Gastrocnemius medialis (tissue), 4 donors: ENCODE results near the gene AGTRAP. TPM values are rescaled to one million over a fixed set of nuclear protein-coding genes. Genes with fewer than 3 reads are reported as not detected.

ENCODE experiments used
- ATAC-seq, 2 donors: fragments of 150-250 bp; one replicate each; pipeline ENCODE4 v1.9.1; 2016
- DNase-seq, 2 donors: peaks; one replicate each; pipeline ENCODE4 v3.0.0-alpha.2; 2019
- H3K27ac ChIP-seq, 4 donors: fragments of 200-600 bp; sonication (generic); 1 replicate in 1 of 4; 2 replicates in 3 of 4; pipeline ENCODE4 v1.5.1; 2016 to 2018; ENCODE audit warnings: mild to moderate bottlenecking in 2 of 4, moderate library complexity in 1 of 4
- H3K27me3 ChIP-seq, 3 donors: fragments of 200-600 bp; sonication (generic) in 2 of 3; 1 replicate in 1 of 3; 2 replicates in 2 of 3; pipeline versions ENCODE4 v1.5.1 to v1.6.0; 2016 to 2019; ENCODE audit warnings: mild to moderate bottlenecking in 1 of 3, moderate library complexity in 1 of 3
- H3K36me3 ChIP-seq, 2 donors: fragments of 200-600 bp; sonication (generic) in 1 of 2; one replicate each; pipeline ENCODE4 v1.5.1; 2017 to 2018
- H3K4me1 ChIP-seq, 2 donors: fragments of 200-600 bp; sonication (generic) in 1 of 2; one replicate each; pipeline ENCODE4 v1.5.1; 2016 to 2017; ENCODE audit warnings: mild to moderate bottlenecking in 2 of 2
- H3K4me3 ChIP-seq, 4 donors: fragments of 200-600 bp; sonication (generic) in 3 of 4; 1 replicate in 1 of 4; 2 replicates in 3 of 4; pipeline ENCODE4 v1.5.1; 2016 to 2019; ENCODE audit warnings: mild to moderate bottlenecking in 2 of 4
- H3K9me3 ChIP-seq, 3 donors: fragments of 200-600 bp; sonication (generic) in 2 of 3; 1 replicate in 1 of 3; 2 replicates in 2 of 3; pipeline ENCODE4 v1.5.1; 2016 to 2019
- POLR2A ChIP-seq, 2 donors: fragments of 450-650 bp; IDR thresholded peaks; one replicate each; pipeline ENCODE4 v1.6.1; 2017; ENCODE audit warnings: antibody characterized with exemption in 2 of 2, mild to moderate bottlenecking in 2 of 2, moderate library complexity in 2 of 2
- in situ Hi-C, 4 donors: fragments of 200-750 bp; cut with MboI; loops; one replicate each; pipeline versions ENCODE4 v1.15.0 to v1.8.0; 2017; ENCODE audit warnings: low sequenced_read_pairs in 4 of 4
- intact Hi-C: fragments of 100-400 bp; cut with DNase I; formaldehyde crosslinking; loops from one replicate; pipeline ENCODE4 v1.15.1; 2023; ENCODE audit warnings: low total_unique reads
- total RNA-seq, 4 donors: library from RNA; depleted of rRNA; stranded (reverse); fragments of >200 nt; gene quantifications; one replicate each; pipeline versions ENCODE4 v1.1.0 to v1.2.3, GENCODE V29; 2016
- TF ChIP-seq, protein P1 (sequence below), 5 experiments: fragments of 450-650 bp in 3 of 5; fragments of 200-600 bp in 2 of 5; sonication (generic) in 2 of 5; IDR thresholded peaks in 4 of 5; conservative IDR thresholded peaks in 1 of 5; 1 replicate in 4 of 5; 2 replicates in 1 of 5; pipeline ENCODE4 v1.5.1; 2016 to 2019; ENCODE audit warnings: antibody characterized with exemption in 5 of 5, mild to moderate bottlenecking in 3 of 5, moderate library complexity in 3 of 5

The AGTRAP gene
- total RNA-seq, 4 donors from 2014 or later, result 37.8 to 144 (median 103) TPM

DNA sequence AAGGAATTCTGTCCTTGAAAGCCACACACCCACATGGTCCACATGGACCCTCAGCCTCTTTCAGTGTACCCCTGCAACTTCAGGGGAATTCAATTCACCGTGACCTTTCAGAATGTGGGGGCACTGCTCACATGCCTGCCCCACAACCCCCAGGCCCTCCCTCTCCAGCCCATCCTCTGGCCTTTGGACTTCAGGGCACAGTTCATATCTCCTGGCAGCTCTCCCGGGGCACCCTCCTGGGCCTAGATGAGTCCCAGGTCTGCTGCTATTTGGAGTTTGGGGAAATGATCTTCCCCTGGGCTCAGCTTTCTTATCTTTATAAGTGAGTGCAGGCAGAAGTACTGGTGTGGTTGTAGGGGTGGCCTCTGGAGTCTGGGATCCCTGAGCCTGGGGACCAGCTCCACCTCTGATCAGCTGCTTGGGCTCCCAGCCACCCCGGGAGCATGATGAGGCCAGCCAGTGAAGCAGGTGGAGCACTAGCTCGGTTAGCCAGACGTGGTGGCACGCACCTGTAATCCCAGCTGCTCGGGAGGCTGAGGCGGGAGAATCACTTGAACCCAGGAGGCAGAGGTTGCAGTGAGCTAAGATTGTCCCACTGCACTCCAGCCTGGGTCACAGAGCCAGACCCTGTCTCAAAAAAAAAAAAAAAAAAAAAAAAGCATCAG is 41.9 kb downstream of the AGTRAP start:
- Histone ChIP-seq H3K36me3 (no peaks in the 10 kb centered on the region), H3K4me1 (no peaks in the 10 kb centered on the region), H3K27ac (no peak overlapping the region), H3K4me3 (no peak overlapping the region), H3K9me3 (no peaks in the 10 kb centered on the region), H3K27me3 (no peaks in the 10 kb centered on the region)
- TF ChIP-seq, protein P1, sequence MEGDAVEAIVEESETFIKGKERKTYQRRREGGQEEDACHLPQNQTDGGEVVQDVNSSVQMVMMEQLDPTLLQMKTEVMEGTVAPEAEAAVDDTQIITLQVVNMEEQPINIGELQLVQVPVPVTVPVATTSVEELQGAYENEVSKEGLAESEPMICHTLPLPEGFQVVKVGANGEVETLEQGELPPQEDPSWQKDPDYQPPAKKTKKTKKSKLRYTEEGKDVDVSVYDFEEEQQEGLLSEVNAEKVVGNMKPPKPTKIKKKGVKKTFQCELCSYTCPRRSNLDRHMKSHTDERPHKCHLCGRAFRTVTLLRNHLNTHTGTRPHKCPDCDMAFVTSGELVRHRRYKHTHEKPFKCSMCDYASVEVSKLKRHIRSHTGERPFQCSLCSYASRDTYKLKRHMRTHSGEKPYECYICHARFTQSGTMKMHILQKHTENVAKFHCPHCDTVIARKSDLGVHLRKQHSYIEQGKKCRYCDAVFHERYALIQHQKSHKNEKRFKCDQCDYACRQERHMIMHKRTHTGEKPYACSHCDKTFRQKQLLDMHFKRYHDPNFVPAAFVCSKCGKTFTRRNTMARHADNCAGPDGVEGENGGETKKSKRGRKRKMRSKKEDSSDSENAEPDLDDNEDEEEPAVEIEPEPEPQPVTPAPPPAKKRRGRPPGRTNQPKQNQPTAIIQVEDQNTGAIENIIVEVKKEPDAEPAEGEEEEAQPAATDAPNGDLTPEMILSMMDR (IDR thresholded peaks at IDR 0.05 in 4 of 5, conservative IDR thresholded peaks at IDR 0.05 in 1 of 5), result no peak
- TF ChIP-seq POLR2A (IDR thresholded peaks at IDR 0.05), result no peak
- in situ Hi-C loops, result no loop called here
- intact Hi-C loops, result no loop called here
- DNase-seq (no peak), ATAC-seq (no peak)

DNA sequence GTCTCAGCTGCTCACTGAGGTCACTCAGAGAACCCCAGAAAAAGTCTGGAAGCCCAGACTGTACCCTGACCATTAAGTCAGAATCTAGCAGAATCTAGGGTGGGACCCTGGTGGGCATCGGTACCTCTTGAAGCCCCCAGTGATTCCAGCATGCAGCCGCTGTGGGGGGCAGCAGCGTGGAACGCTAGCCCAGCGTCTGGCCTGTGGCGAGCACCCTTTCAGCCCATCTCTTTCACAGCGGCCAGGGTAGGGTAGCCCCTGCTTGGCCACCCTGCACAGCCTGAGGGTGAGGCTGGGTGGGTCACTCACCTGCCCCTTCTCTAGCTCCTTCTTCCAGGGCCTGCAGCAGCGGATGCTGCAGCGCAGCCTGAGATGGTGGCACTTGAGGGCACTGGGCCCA is 42.4 kb downstream of the AGTRAP start:
- intact Hi-C loops (no loop called here), in situ Hi-C loops (no loop called here)
- no peak for DNase-seq
- H3K27me3 ChIP-seq, result no peaks in the 10 kb centered on the region
- TF ChIP-seq, protein P1 (IDR thresholded peaks at IDR 0.05 in 4 of 5, conservative IDR thresholded peaks at IDR 0.05 in 1 of 5), result no peak
- no peak for TF ChIP-seq POLR2A (IDR thresholded peaks at IDR 0.05)
- no peaks in the 10 kb centered on the region for H3K9me3 ChIP-seq
- ATAC-seq, result no peak
- no peaks in the 10 kb centered on the region for H3K4me1 ChIP-seq
- no peak overlapping the region for H3K4me3 ChIP-seq
- H3K27ac ChIP-seq, result no peak overlapping the region
- H3K36me3 ChIP-seq, result no peaks in the 10 kb centered on the region

DNA sequence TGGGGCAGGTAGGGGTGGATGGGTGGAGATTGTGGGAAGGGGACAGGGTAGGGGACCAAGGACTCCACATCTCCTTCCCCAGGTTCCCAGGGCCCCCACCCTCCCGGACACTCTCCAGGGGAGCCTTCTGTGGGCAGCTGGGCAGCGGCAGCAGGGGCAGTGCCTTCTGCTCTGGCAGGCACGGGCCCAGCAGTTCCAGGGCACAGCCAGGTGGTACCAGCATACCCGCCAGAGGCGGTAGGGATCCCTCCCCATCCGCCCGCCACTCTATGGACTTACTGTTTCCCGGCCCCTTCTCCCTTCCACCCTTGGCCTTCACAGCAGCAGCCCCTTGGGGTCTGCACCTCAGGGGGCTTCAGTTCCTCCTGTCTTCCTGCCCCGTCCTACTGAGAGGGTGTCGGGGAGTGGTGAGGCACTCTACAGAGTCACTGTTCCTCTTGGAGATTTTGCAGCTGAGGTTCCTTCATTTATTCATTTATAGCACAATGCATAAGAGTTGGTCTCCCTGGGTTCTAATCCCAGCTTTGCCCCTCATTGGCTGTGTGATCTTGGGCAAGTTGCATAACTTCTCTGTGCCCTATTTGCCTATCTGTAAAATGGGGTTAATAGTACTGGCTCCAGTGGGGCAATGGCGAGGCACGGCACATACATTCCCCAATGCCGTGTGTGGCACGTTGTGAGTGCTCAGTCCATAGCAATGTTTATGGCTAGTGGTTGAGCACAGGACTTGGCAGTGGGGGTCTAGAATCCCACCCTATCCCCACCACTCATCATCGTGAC is 43.1 kb downstream of the AGTRAP start:
- DNase-seq (no peak), ATAC-seq (no peak)
- Histone ChIP-seq H3K27ac (no peak overlapping the region), H3K4me3 (no peak overlapping the region), H3K9me3 (no peaks in the 10 kb centered on the region), H3K36me3 (no peaks in the 10 kb centered on the region), H3K27me3 (no peaks in the 10 kb centered on the region), H3K4me1 (no peaks in the 10 kb centered on the region)
- intact Hi-C loops, result no loop called here
- in situ Hi-C loops, result no loop called here
- TF ChIP-seq, protein P1 (IDR thresholded peaks at IDR 0.05 in 4 of 5, conservative IDR thresholded peaks at IDR 0.05 in 1 of 5), result no peak
- TF ChIP-seq POLR2A (IDR thresholded peaks at IDR 0.05), result no peak

DNA sequence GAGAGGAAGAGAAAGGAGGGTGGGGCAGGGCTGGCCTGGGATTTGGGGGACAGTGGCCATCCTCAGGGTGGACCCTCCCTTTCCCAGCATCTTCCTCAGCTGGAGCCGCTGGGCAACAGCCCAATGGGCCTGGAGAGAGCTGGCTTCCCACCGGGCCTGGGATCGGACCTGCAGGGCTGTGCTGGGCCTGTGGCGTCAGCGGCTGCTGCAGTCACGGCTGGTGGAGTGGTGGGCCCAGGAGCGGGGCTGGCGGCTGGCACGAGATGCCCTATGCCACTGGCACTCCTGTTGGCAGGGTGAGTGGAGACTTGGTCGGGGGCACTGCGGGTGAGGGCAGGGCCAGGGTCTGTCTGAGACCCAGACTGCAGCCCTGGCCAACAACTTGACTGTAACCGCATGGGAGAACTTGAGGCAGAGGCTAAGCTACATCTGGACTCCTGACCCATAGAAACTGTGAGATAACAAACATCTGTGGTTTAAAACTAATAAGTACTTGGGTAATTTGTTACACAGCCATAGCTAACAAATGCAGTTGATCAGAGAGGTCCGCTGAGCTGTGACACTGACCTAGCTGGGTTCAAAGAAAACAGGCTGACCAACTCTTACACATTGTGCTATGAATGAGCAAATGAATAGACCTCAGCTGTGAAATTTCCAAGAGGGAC is 43.9 kb downstream of the AGTRAP start:
- Histone ChIP-seq H3K27ac (no peak overlapping the region), H3K9me3 (no peaks in the 10 kb centered on the region), H3K36me3 (no peaks in the 10 kb centered on the region), H3K27me3 (no peaks in the 10 kb centered on the region), H3K4me1 (peaks cover 2 to 4% of the 10 kb centered on the region in 2 donors), H3K4me3 (no peak overlapping the region)
- no peak for DNase-seq
- in situ Hi-C loops, result loop anchor here in 1 of 4 donors (10.0 kb wide), 1 partner anchor 45 kb away; the partner anchor contains the start of gene AGTRAP
- intact Hi-C loops, result no loop called here
- ATAC-seq, result no peak
- no peak for TF ChIP-seq POLR2A (IDR thresholded peaks at IDR 0.05)
- TF ChIP-seq, protein P1 (IDR thresholded peaks at IDR 0.05 in 4 of 5, conservative IDR thresholded peaks at IDR 0.05 in 1 of 5), result no peak
